Panc1 (cell line): Measurements from ENCODE around the gene TADA2B.

ENCODE experiments used
- CTCF ChIP-seq: fragments of 450-650 bp; IDR thresholded peaks from 2 replicates; pipeline ENCODE4 v1.5.1; 2017; ENCODE audit warnings: mild to moderate bottlenecking
- POLR2AphosphoS5 ChIP-seq: IDR thresholded peaks from 2 replicates; pipeline ENCODE4 v1.6.1; 2012; ENCODE audit warnings: mild to moderate bottlenecking, low read depth, low read length, moderate library complexity
- REST ChIP-seq, 2 experiments: IDR thresholded peaks; 2 replicates each; pipeline ENCODE4 v1.6.1; 2011 to 2012; ENCODE audit warnings: low read depth in 2 of 2, control low read depth in 1 of 2, low read length in 1 of 2, mild to moderate bottlenecking in 1 of 2, moderate library complexity in 1 of 2; ENCODE audit not compliant: insufficient read depth in 1 of 2
- SIN3A ChIP-seq: IDR thresholded peaks from 2 replicates; pipeline ENCODE4 v1.6.1; 2012; ENCODE audit warnings: low read depth, mild to moderate bottlenecking, low read length, moderate library complexity, borderline replicate concordance; ENCODE audit not compliant: insufficient read depth
- TCF7L2 ChIP-seq: IDR thresholded peaks from 2 replicates; pipeline ENCODE4 v1.6.1; 2011; ENCODE audit warnings: mild to moderate bottlenecking, low read depth, low read length, inconsistent platforms

GRCh38 chr4:7001271-7001670, 41.9 kb upstream of the TADA2B start:
- no peak for TF ChIP-seq CTCF
- no peak for TF ChIP-seq SIN3A
- no peak for TF ChIP-seq TCF7L2
- no peak for TF ChIP-seq POLR2AphosphoS5
- TF ChIP-seq REST (IDR thresholded peaks at IDR 0.05; ENCODE audit: insufficient read depth in 1 of 2, low read depth in 2 of 2, low read length in 1 of 2) = no peak
